IMR-90 (cell line): ENCODE results near the gene TMEM231. TPM values are rescaled to one million over a fixed set of nuclear protein-coding genes. Genes with fewer than 3 reads are reported as not detected.
"Not testable (repeated sequence)": the region's sequence is repeated elsewhere in the genome, so short reads cannot be mapped to it uniquely, and the experiment has no call there.

Source experiments
- ATAC-seq: fragments of 200-7000 bp; cut with Tn5 transposase; 2 replicates; pipeline ENCODE4 v1.9.1; 2020; ENCODE audit warnings: low read depth, mild to moderate bottlenecking, moderate library complexity
- BruUV-seq: library from RNA; stranded (reverse); fragments of 400-500 nt; replicated peaks from 2 replicates; lab custom pipeline; 2021; lab: Mats Ljungman, UMichigan
- CTCF ChIA-PET: fragments of 300-600 bp; formaldehyde crosslinking; extraction: SDS; loops from one replicate; lab custom pipeline; 2021; ENCODE audit warnings: antibody characterized with exemption; lab: Yijun Ruan, JAX
- POLR2A ChIA-PET: fragments of 300-600 bp; sonication (Branson Sonifier 250); formaldehyde crosslinking; loops from one replicate; lab custom pipeline; 2022; ENCODE audit warnings: antibody characterized with exemption; ENCODE audit not compliant: unreplicated experiment; lab: Charles Lee
- DNase-seq: peaks from one replicate; pipeline ENCODE4 v3.0.0; 2013
- H2AFZ ChIP-seq: replicated peaks from 2 replicates; pipeline ENCODE3; 2013; ENCODE audit warnings: low read length, mild to moderate bottlenecking; ENCODE audit not compliant: poor library complexity
- H2AK5ac ChIP-seq: 2 replicates; pipeline ENCODE4 v1.6.1; 2013; ENCODE audit warnings: low read depth, low read length, inconsistent platforms
- H2AK9ac ChIP-seq: replicated peaks from 2 replicates; pipeline ENCODE3; 2013; ENCODE audit warnings: mild to moderate bottlenecking, low read depth, low read length, moderate library complexity; ENCODE audit not compliant: poor library complexity
- H2BK120ac ChIP-seq: 2 replicates; pipeline ENCODE4 v1.6.1; 2013; ENCODE audit warnings: low read depth, low read length, inconsistent platforms
- H2BK15ac ChIP-seq: 3 replicates; pipeline ENCODE4 v1.6.1; 2013; ENCODE audit warnings: low read depth, low read length, inconsistent platforms
- H2BK20ac ChIP-seq: 2 replicates; pipeline ENCODE4 v1.6.1; 2013; ENCODE audit warnings: low read depth, mild to moderate bottlenecking, inconsistent platforms, low read length, moderate library complexity
- H2BK5ac ChIP-seq: 2 replicates; pipeline ENCODE4 v1.6.1; 2013; ENCODE audit warnings: mild to moderate bottlenecking, low read depth, low read length, inconsistent platforms; ENCODE audit not compliant: poor library complexity, severe bottlenecking
- H3K14ac ChIP-seq: replicated peaks from 2 replicates; pipeline ENCODE4 v1.6.1; 2013; ENCODE audit warnings: low read depth, low read length, inconsistent platforms
- H3K18ac ChIP-seq: 2 replicates; pipeline ENCODE4 v1.6.1; 2013; ENCODE audit warnings: low read depth, low read length, control low read depth
- H3K23ac ChIP-seq: 2 replicates; pipeline ENCODE4 v1.6.1; 2013; ENCODE audit warnings: low read depth, low read length, inconsistent platforms
- H3K27ac ChIP-seq: 2 replicates; pipeline ENCODE4 v1.5.1; 2013; ENCODE audit warnings: mild to moderate bottlenecking, control low read depth, low read length; ENCODE audit not compliant: insufficient read depth
- H3K27me3 ChIP-seq: 2 replicates; pipeline ENCODE4 v1.6.1; 2013; ENCODE audit warnings: low read length; ENCODE audit not compliant: control insufficient read depth, insufficient read depth
- H3K36me3 ChIP-seq: 2 replicates; pipeline ENCODE4 v1.6.1; 2013; ENCODE audit warnings: low read length, mixed read lengths; ENCODE audit not compliant: control insufficient read depth, insufficient read depth
- H3K4ac ChIP-seq: 2 replicates; pipeline ENCODE4 v1.6.1; 2013; ENCODE audit warnings: low read depth, low read length, inconsistent platforms
- H3K4me1 ChIP-seq: 2 replicates; pipeline ENCODE4 v1.6.1; 2013; ENCODE audit warnings: low read length, mixed read lengths; ENCODE audit not compliant: control insufficient read depth, insufficient read depth
- H3K4me2 ChIP-seq: 2 replicates; pipeline ENCODE4 v1.6.1; 2013; ENCODE audit warnings: low read depth, mild to moderate bottlenecking, control low read depth, low read length, moderate library complexity
- H3K4me3 ChIP-seq: 2 replicates; pipeline ENCODE4 v1.5.1; 2013; ENCODE audit warnings: low read depth, mild to moderate bottlenecking, control low read depth, low read length, moderate library complexity; ENCODE audit not compliant: insufficient read depth
- H3K56ac ChIP-seq: 2 replicates; pipeline ENCODE4 v1.6.1; 2013; ENCODE audit warnings: low read length, inconsistent platforms; ENCODE audit not compliant: insufficient read depth; ENCODE audit errors: extremely low read depth
- H3K79me1 ChIP-seq, 2 experiments: 2 replicates each; pipeline ENCODE4 v1.6.1; 2013; ENCODE audit warnings: low read length in 2 of 2, inconsistent platforms in 1 of 2, low read depth in 1 of 2
- H3K9ac ChIP-seq: 2 replicates; pipeline ENCODE4 v1.6.1; 2013; ENCODE audit warnings: low read depth, low read length, control low read depth
- H3K9me1 ChIP-seq: 2 replicates; pipeline ENCODE4 v1.6.1; 2013; ENCODE audit warnings: low read length, inconsistent platforms; ENCODE audit not compliant: insufficient read depth
- H3K9me3 ChIP-seq: 2 replicates; pipeline ENCODE4 v1.6.1; 2013; ENCODE audit warnings: low read length; ENCODE audit not compliant: control insufficient read depth, insufficient read depth
- H4K20me1 ChIP-seq: 2 replicates; pipeline ENCODE4 v1.6.1; 2013; ENCODE audit warnings: low read length, inconsistent platforms; ENCODE audit not compliant: insufficient read depth
- H4K5ac ChIP-seq: 2 replicates; pipeline ENCODE4 v1.6.1; 2013; ENCODE audit warnings: mild to moderate bottlenecking, low read depth, low read length, control low read depth
- H4K8ac ChIP-seq, 2 experiments: 2 replicates each; pipeline ENCODE4 v1.6.1; 2013; ENCODE audit warnings: low read depth in 2 of 2, low read length in 2 of 2, control low read depth in 1 of 2, inconsistent platforms in 1 of 2
- H4K91ac ChIP-seq: 2 replicates; pipeline ENCODE4 v1.6.1; 2013; ENCODE audit warnings: low read depth, low read length, inconsistent platforms; ENCODE audit not compliant: insufficient read depth
- CTCF ChIP-seq: conservative IDR thresholded peaks from 2 replicates; pipeline ENCODE4 v1.5.1; 2012; ENCODE audit warnings: mild to moderate bottlenecking, low read depth, low read length, improper control_type of control experiment
- RAD21 ChIP-seq: IDR thresholded peaks from 2 replicates; pipeline ENCODE4 v1.6.1; 2012; ENCODE audit warnings: low read length, improper control_type of control experiment
- RCOR1 ChIP-seq: IDR thresholded peaks from 2 replicates; pipeline ENCODE4 v1.6.1; 2012; ENCODE audit warnings: mild to moderate bottlenecking, low read length, improper control_type of control experiment; ENCODE audit not compliant: insufficient replicate concordance
- SMC3 ChIP-seq: fragments of 150-350 bp; IDR thresholded peaks from 2 replicates; pipeline ENCODE4 v1.6.1; 2016; ENCODE audit warnings: low read depth, mild to moderate bottlenecking, antibody characterized with exemption, low read length, moderate library complexity
- WGBS, 2 experiments: methylation state at CpG; one replicate each; pipeline versions ENCODE4 v1.1.5 to v1.1.7; 2013; ENCODE audit warnings: missing lambda C conversion rate in 2 of 2; ENCODE audit not compliant: insufficient read length in 1 of 2; ENCODE audit errors: extremely low coverage in 2 of 2; 5-methylcytosine and 5-hydroxymethylcytosine counted together
- dilution Hi-C: fragments of 300-500 bp; cut with HindIII; formaldehyde crosslinking; loops from one replicate; pipeline ENCODE4 v1.14.3; 2018; ENCODE audit warnings: low sequenced_read_pairs; ENCODE audit not compliant: unreplicated experiment
- in situ Hi-C: fragments of 300-500 bp; cut with MboI; formaldehyde crosslinking; loops from 3 replicates; pipeline ENCODE4 v1.14.3; 2019; ENCODE audit warnings: low sequenced_read_pairs, inconsistent platforms, mixed read lengths
- intact Hi-C: fragments of 100-400 bp; cut with micrococcal nuclease; formaldehyde crosslinking; loops from 2 replicates; pipeline ENCODE4 v1.10.0; 2022
- polyA plus RNA-seq, 3 experiments: library from polyadenylated mRNA; depleted of rRNA; stranded (reverse); fragments of >200 nt; gene quantifications; 2 replicates each; pipeline ENCODE4 v1.2.3, GENCODE V29; 2012; ENCODE audit warnings: low replicate concordance in 1 of 3
- total RNA-seq: library from RNA; depleted of rRNA; stranded (reverse); fragments of >200 nt; gene quantifications from 2 replicates; pipeline ENCODE4 v1.2.3, GENCODE V29; 2012

TMEM231 gene
- total and polyA plus RNA-seq, 2 of the 4 experiments (the other 2 are of a cell fraction): 10.6 to 15.4 TPM

DNA sequence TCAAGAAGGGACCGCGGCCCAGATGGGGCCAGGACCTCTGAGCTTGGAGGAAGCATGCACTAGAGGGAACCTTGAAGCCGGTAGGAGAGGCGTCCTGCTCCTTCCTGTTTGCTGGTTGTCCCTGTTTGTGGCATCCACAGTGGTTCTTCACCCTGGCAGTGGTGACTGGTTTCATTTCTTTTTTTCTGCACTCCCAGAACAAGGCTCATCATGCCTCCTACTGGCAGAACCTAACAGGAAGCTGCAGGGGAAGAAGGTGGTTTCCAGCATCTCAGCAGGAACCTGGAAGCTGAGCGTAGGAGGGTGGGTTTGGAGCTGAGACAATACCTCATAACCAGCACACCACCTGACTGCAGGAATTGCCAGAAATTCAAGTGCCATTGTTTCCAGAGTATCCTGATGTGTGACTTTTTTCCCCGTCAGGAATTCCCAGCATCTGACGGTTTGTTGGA, 5.8 kb downstream of the TMEM231 start:
- no TSS peak for BruUV-seq
- H3K14ac ChIP-seq: no peak overlapping the region
- in situ Hi-C loops (no loop called here), dilution Hi-C loops (no loop called here), intact Hi-C loops (loop anchor here (1.0 kb wide), 1 partner anchor 79 kb away; no protein-coding TSS in a partner anchor)
- no peak overlapping the region for H3K9ac ChIP-seq
- DNase-seq (peak; percentile 43), ATAC-seq (no peak; the same call in 1 of the 2 replicates)
- H3K27me3 ChIP-seq: no peaks in the 10 kb centered on the region
- H3K23ac ChIP-seq: no peak overlapping the region
- H3K4me3 ChIP-seq: no peak overlapping the region
- H4K8ac ChIP-seq: no peak overlapping the region
- no peak overlapping the region for H2AK5ac ChIP-seq
- no peak overlapping the region for H4K91ac ChIP-seq
- peak; percentile 38 for TF ChIP-seq SMC3
- peak; percentile 47 for TF ChIP-seq CTCF
- no peak for TF ChIP-seq RCOR1
- TF ChIP-seq RAD21: peak; percentile 51
- H2BK5ac ChIP-seq: no peak overlapping the region
- H3K18ac ChIP-seq: no peak overlapping the region
- H3K27ac ChIP-seq: no peak overlapping the region
- H3K9me1 ChIP-seq: no peaks in the 10 kb centered on the region; the same call in 1 of the 2 replicates
- H3K79me1 ChIP-seq: 0 out of 4 replicates have a peak, but pooled peaks cover 0 to under 1% of the 10 kb centered on the region in 2 experiments
- H2BK20ac ChIP-seq: no peak overlapping the region
- no peaks in the 10 kb centered on the region for H3K36me3 ChIP-seq
- H3K9me3 ChIP-seq: no peaks in the 10 kb centered on the region
- H3K56ac ChIP-seq: no peak overlapping the region
- no peak overlapping the region for H2AFZ ChIP-seq
- no peak overlapping the region for H4K5ac ChIP-seq
- POLR2A ChIA-PET: no interaction called here
- no peak overlapping the region for H2BK15ac ChIP-seq
- no peak overlapping the region for H2BK120ac ChIP-seq
- no peak overlapping the region for H3K4ac ChIP-seq
- H3K4me2 ChIP-seq: no peak overlapping the region
- no peak overlapping the region for H2AK9ac ChIP-seq
- CTCF ChIA-PET: interaction anchor here (0.5 to 2.1 kb wide), 3 partner anchors 15 to 1594 kb away, joined by 4 to 7 read pairs (median 5); no protein-coding TSS in a partner anchor
- H3K4me1 ChIP-seq: no peaks in the 10 kb centered on the region
- 80% methylated on average over 2 of the region's 7 CpGs; no CpG with 5 or more reads in 1 of the 2 experiments for WGBS, 2 experiments
- H4K20me1 ChIP-seq: no peaks in the 10 kb centered on the region

- H2BK5ac ChIP-seq, H3K9me3 ChIP-seq, in situ Hi-C loops, H2AFZ ChIP-seq, H3K36me3 ChIP-seq, CTCF ChIA-PET, ATAC-seq, H4K8ac ChIP-seq, H3K14ac ChIP-seq, H3K27ac ChIP-seq, H4K91ac ChIP-seq, H2AK5ac ChIP-seq, H3K56ac ChIP-seq, H3K4me2 ChIP-seq, H3K27me3 ChIP-seq, H2AK9ac ChIP-seq, H3K4ac ChIP-seq, H3K9me1 ChIP-seq, H2BK15ac ChIP-seq, POLR2A ChIA-PET, DNase-seq, H2BK120ac ChIP-seq, H3K9ac ChIP-seq, H4K20me1 ChIP-seq, H4K5ac ChIP-seq, H3K4me3 ChIP-seq, H3K18ac ChIP-seq, H3K79me1 ChIP-seq, H2BK20ac ChIP-seq, intact Hi-C loops, H3K23ac ChIP-seq, BruUV-seq, H3K4me1 ChIP-seq, dilution Hi-C loops: not testable (repeated sequence)
- WGBS, 2 experiments: no CpG with 5 or more reads among the region's 9 CpGs
Observed at GRCh38 chr16:75548456-75548855, 7.6 kb downstream of the TMEM231 start.
